ENCODE measurements around the gene SPATC1L.

- no peak for TF ChIP-seq CREB1 (IDR thresholded peaks at IDR 0.05)
- TF ChIP-seq HDAC2 (IDR thresholded peaks at IDR 0.05; ENCODE audit: borderline replicate concordance in 1 of 2, low read depth in 2 of 2, low read length in 2 of 2) = no peak
- no peak for TF ChIP-seq EZH2 (IDR thresholded peaks at IDR 0.05; ENCODE audit: low read depth, low read length, severe bottlenecking)
- no peak for TF ChIP-seq KDM5A (IDR thresholded peaks at IDR 0.05; ENCODE audit: low read length)
- TF ChIP-seq EGR1 (IDR thresholded peaks at IDR 0.05; ENCODE audit: borderline replicate concordance, low read depth, low read length) = no peak
- no peak for TF ChIP-seq POLR2AphosphoS5 (IDR thresholded peaks at IDR 0.05; ENCODE audit: low read depth, low read length)
- TF ChIP-seq FOSL1 (IDR thresholded peaks at IDR 0.05; ENCODE audit: insufficient read depth, low read depth, low read length) = no peak
- no peak for TF ChIP-seq CTCF (IDR thresholded peaks at IDR 0.05; ENCODE audit: control extremely low read depth in 1 of 3, insufficient read depth in 1 of 3, low read depth in 1 of 3, low read length in 3 of 3)
- TF ChIP-seq EP300 (IDR thresholded peaks at IDR 0.05; ENCODE audit: borderline replicate concordance in 1 of 2, low read depth in 2 of 2, low read length in 2 of 2) = no peak
- no peak for TF ChIP-seq JUND (IDR thresholded peaks at IDR 0.05; ENCODE audit: low read length)
- TF ChIP-seq POLR2A (IDR thresholded peaks at IDR 0.05; ENCODE audit: control extremely low read depth in 1 of 2, low read depth in 2 of 2, low read length in 2 of 2) = no peak
- TF ChIP-seq SRF (IDR thresholded peaks at IDR 0.05; ENCODE audit: low read depth, low read length) = no peak
Measured at GRCh38 chr21:46129846-46130651, 54.2 kb downstream of the SPATC1L start.
